ENCODE results near the gene SH3BGR.

SH3BGR gene

DNA sequence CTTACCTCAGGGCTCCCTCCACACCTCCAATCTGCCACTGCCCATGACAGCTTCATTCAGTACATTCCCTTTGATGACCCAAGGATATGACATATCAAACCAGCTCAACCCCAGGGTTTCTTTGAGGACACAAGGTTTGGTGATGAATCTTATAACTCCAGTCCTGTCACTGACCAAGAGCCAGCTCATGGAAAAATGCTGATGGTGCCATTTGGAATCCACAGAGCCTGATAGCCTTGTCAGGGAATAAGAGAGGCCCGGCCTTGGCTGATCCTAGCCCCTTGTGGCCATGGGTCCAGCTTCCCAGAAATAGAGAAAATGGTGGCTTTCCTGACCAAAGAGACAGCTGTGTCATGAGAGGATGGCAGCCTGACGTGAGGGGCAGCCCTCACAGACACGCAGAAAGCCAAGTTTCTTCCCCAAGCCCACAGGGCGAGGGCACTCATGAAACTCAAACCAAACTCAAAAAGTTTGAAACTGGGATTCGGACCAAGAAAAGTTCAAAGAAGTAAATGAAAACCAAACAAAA is 75.4 kb downstream of the SH3BGR start:
- TF ChIP-seq, protein P1, sequence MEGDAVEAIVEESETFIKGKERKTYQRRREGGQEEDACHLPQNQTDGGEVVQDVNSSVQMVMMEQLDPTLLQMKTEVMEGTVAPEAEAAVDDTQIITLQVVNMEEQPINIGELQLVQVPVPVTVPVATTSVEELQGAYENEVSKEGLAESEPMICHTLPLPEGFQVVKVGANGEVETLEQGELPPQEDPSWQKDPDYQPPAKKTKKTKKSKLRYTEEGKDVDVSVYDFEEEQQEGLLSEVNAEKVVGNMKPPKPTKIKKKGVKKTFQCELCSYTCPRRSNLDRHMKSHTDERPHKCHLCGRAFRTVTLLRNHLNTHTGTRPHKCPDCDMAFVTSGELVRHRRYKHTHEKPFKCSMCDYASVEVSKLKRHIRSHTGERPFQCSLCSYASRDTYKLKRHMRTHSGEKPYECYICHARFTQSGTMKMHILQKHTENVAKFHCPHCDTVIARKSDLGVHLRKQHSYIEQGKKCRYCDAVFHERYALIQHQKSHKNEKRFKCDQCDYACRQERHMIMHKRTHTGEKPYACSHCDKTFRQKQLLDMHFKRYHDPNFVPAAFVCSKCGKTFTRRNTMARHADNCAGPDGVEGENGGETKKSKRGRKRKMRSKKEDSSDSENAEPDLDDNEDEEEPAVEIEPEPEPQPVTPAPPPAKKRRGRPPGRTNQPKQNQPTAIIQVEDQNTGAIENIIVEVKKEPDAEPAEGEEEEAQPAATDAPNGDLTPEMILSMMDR (IDR thresholded peaks at IDR 0.05; ENCODE audit: low read depth, low read length) = no peak
- TF ChIP-seq MYC (IDR thresholded peaks at IDR 0.05; ENCODE audit: low read depth, low read length) (no peak), POLR2A (IDR thresholded peaks at IDR 0.05; ENCODE audit: extremely low read depth, insufficient read length) (no peak)
- TF ChIP-seq, protein P2, sequence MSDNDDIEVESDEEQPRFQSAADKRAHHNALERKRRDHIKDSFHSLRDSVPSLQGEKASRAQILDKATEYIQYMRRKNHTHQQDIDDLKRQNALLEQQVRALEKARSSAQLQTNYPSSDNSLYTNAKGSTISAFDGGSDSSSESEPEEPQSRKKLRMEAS (IDR thresholded peaks at IDR 0.05; ENCODE audit: low read depth, low read length) = no peak
- no peak for DNase-seq (ENCODE audit: low read depth)
- H3K4me3 ChIP-seq (ENCODE audit: low read depth, low read length) = no peak overlapping the region

DNA sequence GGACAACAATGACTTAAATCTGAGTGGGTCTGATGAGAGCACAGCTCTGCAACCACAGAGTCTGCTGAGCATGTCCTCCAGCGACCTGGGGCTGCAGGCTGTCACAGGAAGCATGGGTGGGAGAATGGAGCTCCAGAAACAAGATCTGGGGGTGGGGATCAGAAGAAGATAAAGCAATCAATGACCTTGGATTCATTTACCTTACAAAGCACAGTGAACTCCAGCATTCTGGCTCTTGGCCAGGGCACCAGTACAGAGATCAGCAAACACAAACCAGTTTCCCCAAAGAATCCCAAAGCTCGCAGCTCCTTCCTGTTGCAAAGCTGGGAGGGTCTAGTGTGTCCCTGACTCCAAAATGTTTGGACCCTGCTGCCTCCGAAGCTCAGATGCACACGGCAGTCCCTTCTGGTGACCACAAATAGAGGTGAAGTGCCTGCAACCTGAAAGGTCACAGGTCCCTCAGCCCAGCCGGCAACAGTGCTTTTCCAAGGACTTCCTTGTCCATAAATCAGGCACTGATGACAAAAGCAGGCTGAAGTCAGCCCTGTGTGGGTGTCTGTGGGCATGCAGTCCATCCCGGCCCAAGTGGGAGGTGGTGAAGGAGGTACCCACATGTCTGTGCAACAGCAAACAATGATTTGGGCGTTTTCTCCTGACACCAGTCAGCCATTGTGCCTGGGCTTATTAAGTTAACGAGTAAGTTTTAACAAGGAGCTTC is 76.1 kb downstream of the SH3BGR start:
- TF ChIP-seq POLR2A (IDR thresholded peaks at IDR 0.05; ENCODE audit: extremely low read depth, insufficient read length) (no peak), MYC (IDR thresholded peaks at IDR 0.05; ENCODE audit: low read depth, low read length) (no peak)
- TF ChIP-seq, protein P2 (IDR thresholded peaks at IDR 0.05; ENCODE audit: low read depth, low read length) = no peak
- TF ChIP-seq, protein P1 (IDR thresholded peaks at IDR 0.05; ENCODE audit: low read depth, low read length) = no peak
- H3K4me3 ChIP-seq (ENCODE audit: low read depth, low read length) = no peak overlapping the region
- DNase-seq (ENCODE audit: low read depth) = no peak

DNA sequence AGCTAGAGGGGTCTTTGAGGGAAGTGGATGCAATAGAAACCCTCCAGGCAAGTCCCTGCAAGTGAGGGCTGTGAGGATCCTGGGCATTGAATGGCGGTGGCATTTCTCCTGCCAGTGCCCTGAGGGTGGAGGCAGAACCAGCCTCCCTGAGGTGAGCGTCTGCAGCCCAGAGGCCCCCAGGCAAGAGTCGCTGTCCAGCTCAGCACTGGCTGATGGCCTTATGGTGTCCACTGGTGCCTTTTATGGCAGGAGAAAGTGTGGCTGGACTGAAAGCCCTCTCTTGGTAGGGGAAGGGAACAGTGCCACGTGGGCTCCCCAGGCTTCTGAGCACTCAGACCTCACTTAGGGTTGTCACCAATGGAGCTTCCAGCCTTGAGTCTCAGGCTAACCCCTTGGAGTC is 77.3 kb downstream of the SH3BGR start:
- H3K4me3 ChIP-seq (ENCODE audit: low read depth, low read length) = no peak overlapping the region
- DNase-seq (ENCODE audit: low read depth) = no peak
- TF ChIP-seq MYC (IDR thresholded peaks at IDR 0.05; ENCODE audit: low read depth, low read length) (no peak), POLR2A (IDR thresholded peaks at IDR 0.05; ENCODE audit: extremely low read depth, insufficient read length) (no peak)
- TF ChIP-seq, protein P2 (IDR thresholded peaks at IDR 0.05; ENCODE audit: low read depth, low read length) = no peak
- TF ChIP-seq, protein P1 (IDR thresholded peaks at IDR 0.05; ENCODE audit: low read depth, low read length) = no peak

DNA sequence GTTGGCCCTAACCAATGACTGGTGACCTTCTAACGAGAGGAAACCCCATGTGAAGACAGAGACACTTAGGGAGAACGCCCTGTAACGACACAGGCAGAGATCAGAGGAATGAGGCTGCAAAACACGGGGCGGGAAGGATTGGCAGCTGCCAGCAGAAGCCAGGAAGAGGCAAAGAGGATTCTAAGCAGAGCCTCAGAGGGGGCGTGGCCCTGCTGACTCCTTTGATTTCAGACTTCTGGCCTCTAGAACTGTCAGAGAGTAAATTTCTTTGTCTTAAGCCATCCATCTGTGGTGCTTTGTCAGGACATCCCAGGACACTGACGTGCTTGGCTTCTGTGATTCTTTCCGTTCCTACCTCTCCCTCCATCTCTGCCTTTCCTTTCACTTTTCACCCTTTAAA is 79.3 kb downstream of the SH3BGR start:
- no peak overlapping the region for H3K4me3 ChIP-seq (ENCODE audit: low read depth, low read length)
- no peak for DNase-seq (ENCODE audit: low read depth)
- TF ChIP-seq, protein P1 (IDR thresholded peaks at IDR 0.05; ENCODE audit: low read depth, low read length) = no peak
- TF ChIP-seq, protein P2 (IDR thresholded peaks at IDR 0.05; ENCODE audit: low read depth, low read length) = no peak
- no peak for TF ChIP-seq POLR2A (IDR thresholded peaks at IDR 0.05; ENCODE audit: extremely low read depth, insufficient read length)
- TF ChIP-seq MYC (IDR thresholded peaks at IDR 0.05; ENCODE audit: low read depth, low read length) = no peak

DNA sequence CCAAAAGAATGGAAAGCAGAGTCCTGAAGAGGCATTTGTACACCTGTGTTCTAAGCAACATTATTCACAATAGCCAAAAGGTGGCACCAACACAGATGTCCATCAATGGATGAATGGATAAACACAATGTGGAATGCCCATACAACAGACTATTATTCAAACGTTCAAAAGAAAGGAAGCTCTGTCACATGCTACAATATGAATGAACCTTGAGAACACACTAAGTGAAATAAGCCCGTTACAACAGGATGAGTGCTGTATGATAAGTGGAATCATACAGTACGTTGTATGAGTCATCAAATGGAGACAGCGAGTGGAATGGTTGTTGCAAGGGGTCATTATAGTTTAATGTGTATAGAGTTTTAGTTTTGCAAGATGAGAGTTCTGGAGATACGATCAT is 80.1 kb downstream of the SH3BGR start:
- no peak overlapping the region for H3K4me3 ChIP-seq (ENCODE audit: low read depth, low read length)
- no peak for DNase-seq (ENCODE audit: low read depth)
- TF ChIP-seq POLR2A (IDR thresholded peaks at IDR 0.05; ENCODE audit: extremely low read depth, insufficient read length) (no peak), MYC (IDR thresholded peaks at IDR 0.05; ENCODE audit: low read depth, low read length) (no peak)
- TF ChIP-seq, protein P1 (IDR thresholded peaks at IDR 0.05; ENCODE audit: low read depth, low read length) = no peak
- TF ChIP-seq, protein P2 (IDR thresholded peaks at IDR 0.05; ENCODE audit: low read depth, low read length) = no peak
